SK-N-MC (cell line): ENCODE measurements around the gene CHRNA1.

ENCODE experiments used
- EZH2 ChIP-seq: fragments of 200-600 bp; sonication (generic); IDR thresholded peaks from one replicate; pipeline ENCODE4 v1.6.1; 2017; ENCODE audit warnings: antibody characterized with exemption
- FOXP2 ChIP-seq: optimal IDR thresholded peaks from 2 replicates; pipeline ENCODE3; 2011; ENCODE audit warnings: mild to moderate bottlenecking, moderate library complexity; ENCODE audit not compliant: insufficient read depth; ENCODE audit errors: extremely low read length, control extremely low read depth
- POLR2AphosphoS5 ChIP-seq: IDR thresholded peaks from 2 replicates; pipeline ENCODE4 v1.6.1; 2012; ENCODE audit warnings: mild to moderate bottlenecking, low read depth, low read length, borderline replicate concordance

- TF ChIP-seq EZH2: no peak
- TF ChIP-seq POLR2AphosphoS5: no peak
- TF ChIP-seq FOXP2: no peak
Observed at GRCh38 chr2:174768557-174768956, 4.3 kb upstream of the CHRNA1 start.
